Ovary (tissue), 3 donors: Measurements from ENCODE around the gene MRPL10.

ENCODE experiments used
- CTCF ChIP-seq, 3 donors: fragments of 450-650 bp in 2 of 3; fragments of 200-600 bp in 1 of 3; IDR thresholded peaks; one replicate each; pipeline versions ENCODE4 v1.5.1 to v1.8.0; 2016 to 2022; ENCODE audit warnings: antibody characterized with exemption in 3 of 3, mild to moderate bottlenecking in 1 of 3
- EP300 ChIP-seq: sonication (generic); formaldehyde crosslinking; IDR thresholded peaks from one replicate; pipeline ENCODE4 v1.6.1; 2017; ENCODE audit warnings: antibody characterized with exemption
- POLR2A ChIP-seq: fragments of 450-650 bp; IDR thresholded peaks from one replicate; pipeline ENCODE4 v1.6.1; 2017; ENCODE audit warnings: antibody characterized with exemption, mild to moderate bottlenecking, moderate library complexity
- donor health status: DM: no; HTN: no; CAD: no.

DNA sequence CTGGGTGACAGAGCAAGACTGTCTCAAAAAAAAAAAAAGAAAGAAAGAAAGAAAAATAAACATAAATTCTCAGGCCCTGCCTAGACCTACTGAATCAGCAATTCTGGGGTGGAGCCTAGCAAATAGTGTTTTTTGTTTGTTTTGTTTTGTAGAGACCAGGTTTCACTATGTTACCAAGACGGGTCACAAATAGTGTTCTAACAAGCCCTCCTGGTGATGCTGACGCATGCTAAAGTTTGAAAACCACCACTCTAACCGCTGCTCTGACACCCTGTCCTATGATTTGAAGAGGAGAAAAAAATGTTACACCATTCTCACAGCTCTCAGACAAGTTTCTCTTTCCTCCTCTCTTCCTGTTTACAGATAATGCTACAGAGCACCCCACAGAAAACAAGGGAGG, 1.5 kb downstream of the MRPL10 start:
- TF ChIP-seq CTCF (IDR thresholded peaks at IDR 0.05) (no peak), POLR2A (no peak), EP300 (no peak)
